SU-DHL-6 (cell line): ENCODE data around the gene THRAP3.
A peak's percentile ranks its signal among the peaks of the same experiment; 100 is the strongest.

Experiments used
- H2AFZ ChIP-seq: fragments of 200-600 bp; sonication (generic); 2 replicates; pipeline ENCODE4 v1.6.1; 2014; ENCODE audit warnings: low read depth, mild to moderate bottlenecking, moderate library complexity, mixed read lengths, antibody characterized with exemption, low read length; ENCODE audit not compliant: severe bottlenecking
- H3F3A ChIP-seq: fragments of 200-600 bp; shearing (Covaris generic); 2 replicates; pipeline ENCODE4 v1.6.0; 2016; ENCODE audit warnings: antibody characterized with exemption, mild to moderate bottlenecking; ENCODE audit not compliant: insufficient read depth
- H3K27ac ChIP-seq: fragments of 200-600 bp; sonication (generic); 2 replicates; pipeline ENCODE4 v1.5.1; 2016; ENCODE audit warnings: low read depth, mild to moderate bottlenecking, low read length, moderate library complexity, mixed read lengths
- H3K27me3 ChIP-seq: fragments of 200-600 bp; sonication (generic), shearing (Covaris generic); 2 replicates; pipeline ENCODE4 v1.6.0; 2014; ENCODE audit warnings: mild to moderate bottlenecking, low read length
- H3K36me3 ChIP-seq: fragments of 200-600 bp; sonication (generic); 2 replicates; pipeline ENCODE4 v1.6.1; 2014; ENCODE audit warnings: mild to moderate bottlenecking, low read length, mixed read lengths
- H3K4me2 ChIP-seq: fragments of 300-600, 200-600 bp; shearing (Covaris generic), sonication (generic); 2 replicates; pipeline ENCODE4 v1.6.0; 2014; ENCODE audit warnings: low read length, low read depth, mild to moderate bottlenecking; ENCODE audit not compliant: poor library complexity, severe bottlenecking
- H3K4me3 ChIP-seq: fragments of 200-600 bp; sonication (generic); 2 replicates; pipeline ENCODE4 v1.5.1; 2014; ENCODE audit warnings: antibody characterized with exemption, low read length, mild to moderate bottlenecking, mixed read lengths; ENCODE audit not compliant: insufficient read depth, poor library complexity, severe bottlenecking
- H3K79me2 ChIP-seq: fragments of 200-600 bp; sonication (generic); 2 replicates; pipeline ENCODE4 v1.6.1; 2014; ENCODE audit warnings: mild to moderate bottlenecking, low read length, moderate library complexity; ENCODE audit not compliant: insufficient read depth
- H3K9ac ChIP-seq: fragments of 200-600 bp; sonication (generic); 2 replicates; pipeline ENCODE4 v1.7.0; 2014; ENCODE audit warnings: mild to moderate bottlenecking, low read length
- H3K9me2 ChIP-seq: fragments of 200-600 bp; sonication (generic); replicated peaks from 2 replicates; pipeline ENCODE4 v1.6.1; 2014; ENCODE audit warnings: low read length; ENCODE audit not compliant: insufficient read depth
- H3K9me3 ChIP-seq: fragments of 200-600 bp; sonication (generic); 2 replicates; pipeline ENCODE4 v1.6.1; 2014; ENCODE audit warnings: low read length, mixed read lengths; ENCODE audit not compliant: insufficient read depth
- H4K20me1 ChIP-seq: fragments of 200-600 bp; sonication (generic); 2 replicates; pipeline ENCODE4 v1.6.1; 2014; ENCODE audit warnings: low read depth, mild to moderate bottlenecking, antibody characterized with exemption, low read length, moderate library complexity, mixed read lengths
- CTCF ChIP-seq: fragments of 200-600 bp; sonication (generic); IDR thresholded peaks from one replicate; pipeline ENCODE4 v1.5.1; 2017; ENCODE audit warnings: antibody characterized with exemption, mild to moderate bottlenecking, low read length, moderate library complexity; ENCODE audit not compliant: insufficient read depth, poor library complexity, severe bottlenecking
- EZH2phosphoT487 ChIP-seq: fragments of 200-600 bp; sonication (generic), shearing (Covaris generic); conservative IDR thresholded peaks from 2 replicates; pipeline ENCODE4 v1.6.1; 2018; ENCODE audit warnings: mild to moderate bottlenecking, antibody characterized with exemption, low read length, moderate library complexity, mixed read lengths

Gene THRAP3

GRCh38 chr1:36306210-36306901 is 82.1 kb downstream of the THRAP3 start, which contains the start of gene SH3D21:
SH3D21 (plus strand) TSS chr1:36306368; CDS start chr1:36306421, 53 bp downstream.
- H3K27ac ChIP-seq: peak within 1 kb of the TSS; percentile 59
- peak within 1 kb of the TSS; percentile 59 for H3K4me3 ChIP-seq
- TF ChIP-seq CTCF (peak; percentile 24), EZH2phosphoT487 (no peak)
- no peaks in the 10 kb centered on the region for H3K27me3 ChIP-seq
- no peaks in the 10 kb centered on the region for H3K79me2 ChIP-seq
- H3K4me2 ChIP-seq: peak within 1 kb of the TSS; percentile 67
- H2AFZ ChIP-seq: peak within 1 kb of the TSS; percentile 69
- 0 out of 2 replicates have a peak, but pooled peaks cover 5% of the 10 kb centered on the region for H3K36me3 ChIP-seq
- no peaks in the 10 kb centered on the region for H4K20me1 ChIP-seq
- H3F3A ChIP-seq: peaks cover 18% of the 10 kb centered on the region
- no peaks in the 10 kb centered on the region for H3K9me2 ChIP-seq
- no peaks in the 10 kb centered on the region for H3K9me3 ChIP-seq
- H3K9ac ChIP-seq: peak within 1 kb of the TSS; percentile 70

GRCh38 chr1:36306902-36307456 is 82.7 kb downstream of the THRAP3 start:
- peaks cover 18% of the 10 kb centered on the region for H3F3A ChIP-seq
- H3K9me3 ChIP-seq: no peaks in the 10 kb centered on the region
- H3K27me3 ChIP-seq: no peaks in the 10 kb centered on the region
- TF ChIP-seq EZH2phosphoT487 (no peak), CTCF (no peak)
- peak overlapping the region; percentile 59 for H3K27ac ChIP-seq
- H2AFZ ChIP-seq: peak overlapping the region; percentile 69
- peak overlapping the region; percentile 67 for H3K4me2 ChIP-seq
- peak overlapping the region; percentile 59 for H3K4me3 ChIP-seq
- no peaks in the 10 kb centered on the region for H4K20me1 ChIP-seq
- 0 out of 2 replicates have a peak, but pooled peaks cover 5% of the 10 kb centered on the region for H3K36me3 ChIP-seq
- H3K9me2 ChIP-seq: no peaks in the 10 kb centered on the region
- no peaks in the 10 kb centered on the region for H3K79me2 ChIP-seq
- H3K9ac ChIP-seq: peak overlapping the region; percentile 70

- TF ChIP-seq CTCF: no peak
- no peaks in the 10 kb centered on the region for H3K27me3 ChIP-seq
- no peaks in the 10 kb centered on the region for H3K79me2 ChIP-seq
- H3K4me3 ChIP-seq: peak overlapping the region; percentile 59
- peaks cover 18% of the 10 kb centered on the region for H3F3A ChIP-seq
- no peaks in the 10 kb centered on the region for H4K20me1 ChIP-seq
- H3K36me3 ChIP-seq: 0 out of 2 replicates have a peak, but pooled peaks cover 5% of the 10 kb centered on the region
- H3K9me3 ChIP-seq: no peaks in the 10 kb centered on the region
- no peaks in the 10 kb centered on the region for H3K9me2 ChIP-seq
- peak overlapping the region; percentile 70 for H3K9ac ChIP-seq
- H2AFZ ChIP-seq: no peak overlapping the region
- H3K4me2 ChIP-seq: peak overlapping the region; percentile 67
- H3K27ac ChIP-seq: no peak overlapping the region
Measured at GRCh38 chr1:36307601-36308330, 83.5 kb downstream of the THRAP3 start.
